ENCODE measurements around the gene SPNS3. TPM values are rescaled to one million over a fixed set of nuclear protein-coding genes. Genes with fewer than 3 reads are reported as not detected.

Gene SPNS3
- total RNA-seq, 1 experiment from 2014 or later, result not detected

- H3K4me3 ChIP-seq (ENCODE audit: low read depth, low read length), result no peak overlapping the region
- BruUV-seq (replicated peaks), result no TSS peak
- CTCF ChIA-PET, result no interaction called here
Measured at GRCh38 chr17:4442582-4442981, 8.8 kb downstream of the SPNS3 start.

GRCh38 chr17:4443476-4443875 is 9.7 kb downstream of the SPNS3 start:
- Mint-ChIP-seq H3K27me3 (ENCODE audit: insufficient read depth, unreplicated experiment) (no peaks in the 10 kb centered on the region), H3K4me1 (ENCODE audit: low read depth, unreplicated experiment) (no peaks in the 10 kb centered on the region), H3K36me3 (ENCODE audit: insufficient read depth, unreplicated experiment) (no peaks in the 10 kb centered on the region), H3K9me3 (ENCODE audit: unreplicated experiment) (no peaks in the 10 kb centered on the region), H3K27ac (ENCODE audit: unreplicated experiment) (no peak overlapping the region), H3K4me3 (ENCODE audit: unreplicated experiment) (no peak overlapping the region)
- no TSS peak for BruUV-seq (replicated peaks)
- DNase-seq, result no peak
- no peaks in the 10 kb centered on the region for H3K36me3 ChIP-seq (ENCODE audit: control insufficient read depth, insufficient read depth, low read length)
- H3K9me3 ChIP-seq, result no peaks in the 10 kb centered on the region
- no peaks in the 10 kb centered on the region for H3K27me3 ChIP-seq (replicated peaks; ENCODE audit: control insufficient read depth, insufficient read depth, low read length)
- no peak for TF ChIP-seq CTCF (IDR thresholded peaks at IDR 0.05; ENCODE audit: insufficient read depth in 1 of 2, low read depth in 1 of 2, low read length in 1 of 2, severe bottlenecking in 1 of 2, unreplicated experiment in 1 of 2)
- intact Hi-C loops (cut with micrococcal nuclease; ENCODE audit: unreplicated experiment), result no loop called here
- ChIA-PET CTCF (no interaction called here), POLR2A (no interaction called here)
- no peaks in the 10 kb centered on the region for H3K4me1 ChIP-seq
- no peak overlapping the region for H3K4me3 ChIP-seq (ENCODE audit: low read depth, low read length)

More at GRCh38 chr17:4442582-4442981, 8.8 kb downstream of the SPNS3 start:
- H3K9me3 Mint-ChIP-seq (ENCODE audit: unreplicated experiment), result no peaks in the 10 kb centered on the region
- no peak overlapping the region for H3K4me3 Mint-ChIP-seq (ENCODE audit: unreplicated experiment)
- TF ChIP-seq CTCF (IDR thresholded peaks at IDR 0.05; ENCODE audit: insufficient read depth in 1 of 2, low read depth in 1 of 2, low read length in 1 of 2, severe bottlenecking in 1 of 2, unreplicated experiment in 1 of 2), result no peak
- no peaks in the 10 kb centered on the region for H3K27me3 Mint-ChIP-seq (ENCODE audit: insufficient read depth, unreplicated experiment)
- Histone ChIP-seq H3K27me3 (replicated peaks; ENCODE audit: control insufficient read depth, insufficient read depth, low read length) (no peaks in the 10 kb centered on the region), H3K4me1 (no peaks in the 10 kb centered on the region), H3K9me3 (no peaks in the 10 kb centered on the region), H3K36me3 (ENCODE audit: control insufficient read depth, insufficient read depth, low read length) (no peaks in the 10 kb centered on the region)
- no peak overlapping the region for H3K27ac Mint-ChIP-seq (ENCODE audit: unreplicated experiment)
- intact Hi-C loops (cut with micrococcal nuclease; ENCODE audit: unreplicated experiment), result no loop called here
- POLR2A ChIA-PET, result no interaction called here
- no peaks in the 10 kb centered on the region for H3K36me3 Mint-ChIP-seq (ENCODE audit: insufficient read depth, unreplicated experiment)
- H3K4me1 Mint-ChIP-seq (ENCODE audit: low read depth, unreplicated experiment), result no peaks in the 10 kb centered on the region
- DNase-seq, result no peak

- Histone ChIP-seq H3K36me3 (ENCODE audit: control insufficient read depth, insufficient read depth, low read length) (no peaks in the 10 kb centered on the region), H3K4me1 (no peaks in the 10 kb centered on the region), H3K4me3 (ENCODE audit: low read depth, low read length) (no peak overlapping the region), H3K9me3 (no peaks in the 10 kb centered on the region), H3K27me3 (replicated peaks; ENCODE audit: control insufficient read depth, insufficient read depth, low read length) (no peaks in the 10 kb centered on the region)
- ChIA-PET CTCF (no interaction called here), POLR2A (no interaction called here)
- Mint-ChIP-seq H3K36me3 (ENCODE audit: insufficient read depth, unreplicated experiment) (no peaks in the 10 kb centered on the region), H3K27ac (ENCODE audit: unreplicated experiment) (no peak overlapping the region), H3K4me1 (ENCODE audit: low read depth, unreplicated experiment) (no peaks in the 10 kb centered on the region), H3K4me3 (ENCODE audit: unreplicated experiment) (no peak overlapping the region), H3K27me3 (ENCODE audit: insufficient read depth, unreplicated experiment) (no peaks in the 10 kb centered on the region), H3K9me3 (ENCODE audit: unreplicated experiment) (no peaks in the 10 kb centered on the region)
- intact Hi-C loops (cut with micrococcal nuclease; ENCODE audit: unreplicated experiment), result no loop called here
- BruUV-seq (replicated peaks), result no TSS peak
- no peak for DNase-seq
- no peak for TF ChIP-seq CTCF (IDR thresholded peaks at IDR 0.05; ENCODE audit: insufficient read depth in 1 of 2, low read depth in 1 of 2, low read length in 1 of 2, severe bottlenecking in 1 of 2, unreplicated experiment in 1 of 2)
Measured at GRCh38 chr17:4444782-4445473, 11.2 kb downstream of the SPNS3 start.

Data from Caco-2 (cell line).